ENCODE data around the gene APOL6.

- TF ChIP-seq POLR2AphosphoS5 (IDR thresholded peaks at IDR 0.05), result no peak
- TF ChIP-seq, protein P1, sequence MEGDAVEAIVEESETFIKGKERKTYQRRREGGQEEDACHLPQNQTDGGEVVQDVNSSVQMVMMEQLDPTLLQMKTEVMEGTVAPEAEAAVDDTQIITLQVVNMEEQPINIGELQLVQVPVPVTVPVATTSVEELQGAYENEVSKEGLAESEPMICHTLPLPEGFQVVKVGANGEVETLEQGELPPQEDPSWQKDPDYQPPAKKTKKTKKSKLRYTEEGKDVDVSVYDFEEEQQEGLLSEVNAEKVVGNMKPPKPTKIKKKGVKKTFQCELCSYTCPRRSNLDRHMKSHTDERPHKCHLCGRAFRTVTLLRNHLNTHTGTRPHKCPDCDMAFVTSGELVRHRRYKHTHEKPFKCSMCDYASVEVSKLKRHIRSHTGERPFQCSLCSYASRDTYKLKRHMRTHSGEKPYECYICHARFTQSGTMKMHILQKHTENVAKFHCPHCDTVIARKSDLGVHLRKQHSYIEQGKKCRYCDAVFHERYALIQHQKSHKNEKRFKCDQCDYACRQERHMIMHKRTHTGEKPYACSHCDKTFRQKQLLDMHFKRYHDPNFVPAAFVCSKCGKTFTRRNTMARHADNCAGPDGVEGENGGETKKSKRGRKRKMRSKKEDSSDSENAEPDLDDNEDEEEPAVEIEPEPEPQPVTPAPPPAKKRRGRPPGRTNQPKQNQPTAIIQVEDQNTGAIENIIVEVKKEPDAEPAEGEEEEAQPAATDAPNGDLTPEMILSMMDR (IDR thresholded peaks at IDR 0.05), result no peak
These were observed 40.8 kb downstream of the APOL6 start for GRCh38 chr22:35688913-35689675.

Data from prostate gland (tissue), 2 donors.